ENCODE measurements around the gene LRP2BP. TPM values are rescaled to one million over a fixed set of nuclear protein-coding genes. Genes with fewer than 3 reads are reported as not detected.

LRP2BP gene
- polyA plus RNA-seq, 1 donor (not counting 4 experiments of a cell fraction or from before 2014, with no cell fraction given) = 0.22 TPM

- peak overlapping the region; percentile 29 for H3K4me2 ChIP-seq (ENCODE audit: control insufficient read depth, extremely low read depth, insufficient read depth, low read depth, low read length)
- dilution Hi-C loops (cut with MboI; ENCODE audit: extremely low pct_ligation_motif_present, low sequenced_read_pairs) = no loop called here
- no peak overlapping the region for H3K4me3 ChIP-seq (ENCODE audit: control insufficient read depth in 2 of 3, extremely low read depth in 1 of 3, insufficient read depth in 2 of 3, low read depth in 1 of 3, low read length in 3 of 3)
- no peaks in the 10 kb centered on the region for H3K9me3 ChIP-seq (ENCODE audit: control insufficient read depth, low read depth, low read length)
- H3K27me3 ChIP-seq (ENCODE audit: control insufficient read depth, extremely low read depth, insufficient read depth, low read length) = no peaks in the 10 kb centered on the region
- H3K9me1 ChIP-seq (ENCODE audit: control insufficient read depth, extremely low read depth, insufficient read depth, low read length) = no peaks in the 10 kb centered on the region
- H2AFZ ChIP-seq (ENCODE audit: control insufficient read depth, low read length) = no peak overlapping the region
- H3K4me1 ChIP-seq (ENCODE audit: control insufficient read depth, extremely low read depth, insufficient read depth, low read length) = peaks cover 16% of the 10 kb centered on the region
- H3K79me2 ChIP-seq (ENCODE audit: control insufficient read depth, insufficient read depth, low read length) = no peaks in the 10 kb centered on the region
- TF ChIP-seq EZH2 (IDR thresholded peaks at IDR 0.05; ENCODE audit: low read length) = no peak
- no peak for TF ChIP-seq CTCF (optimal IDR thresholded peaks at IDR 0.05 in 1 of 3, IDR thresholded peaks at IDR 0.05 in 1 of 3, conservative IDR thresholded peaks at IDR 0.05 in 1 of 3; ENCODE audit: extremely low read depth in 1 of 3, insufficient read depth in 2 of 3, low read length in 3 of 3)
- no peak overlapping the region for H3K9ac ChIP-seq (ENCODE audit: control insufficient read depth, extremely low read depth, insufficient read depth, low read length)
- peaks cover 4 to 5% of the 10 kb centered on the region in 2 experiments for H3K36me3 ChIP-seq (ENCODE audit: control insufficient read depth in 2 of 2, extremely low read depth in 1 of 2, insufficient read depth in 2 of 2, low read length in 2 of 2)
- no peak for FAIRE-seq
- DNase-seq (ENCODE audit: low read depth, low spot score) = no peak
- H3K27ac ChIP-seq (ENCODE audit: control insufficient read depth, insufficient read depth, low read length) = no peak overlapping the region
- H4K20me1 ChIP-seq (ENCODE audit: control insufficient read depth, extremely low read depth, insufficient read depth, low read length) = no peaks in the 10 kb centered on the region
Measured at GRCh38 chr4:185399466-185399865, 3.7 kb upstream of the LRP2BP start.

- FAIRE-seq (no peak), DNase-seq (ENCODE audit: low read depth, low spot score) (no peak)
- TF ChIP-seq CTCF (optimal IDR thresholded peaks at IDR 0.05 in 1 of 3, IDR thresholded peaks at IDR 0.05 in 1 of 3, conservative IDR thresholded peaks at IDR 0.05 in 1 of 3; ENCODE audit: extremely low read depth in 1 of 3, insufficient read depth in 2 of 3, low read length in 3 of 3) (no peak), EZH2 (IDR thresholded peaks at IDR 0.05; ENCODE audit: low read length) (no peak)
Measured at GRCh38 chr4:185398618-185399017, 2.9 kb upstream of the LRP2BP start.

More at GRCh38 chr4:185398618-185399017, 2.9 kb upstream of the LRP2BP start:
- Histone ChIP-seq H3K4me3 (ENCODE audit: control insufficient read depth in 2 of 3, extremely low read depth in 1 of 3, insufficient read depth in 2 of 3, low read depth in 1 of 3, low read length in 3 of 3) (no peak overlapping the region), H2AFZ (ENCODE audit: control insufficient read depth, low read length) (no peak overlapping the region), H3K27ac (ENCODE audit: control insufficient read depth, insufficient read depth, low read length) (no peak overlapping the region), H3K4me2 (ENCODE audit: control insufficient read depth, extremely low read depth, insufficient read depth, low read depth, low read length) (no peak overlapping the region), H4K20me1 (ENCODE audit: control insufficient read depth, extremely low read depth, insufficient read depth, low read length) (no peaks in the 10 kb centered on the region), H3K9me1 (ENCODE audit: control insufficient read depth, extremely low read depth, insufficient read depth, low read length) (no peaks in the 10 kb centered on the region), H3K9ac (ENCODE audit: control insufficient read depth, extremely low read depth, insufficient read depth, low read length) (no peak overlapping the region), H3K36me3 (ENCODE audit: control insufficient read depth in 2 of 2, extremely low read depth in 1 of 2, insufficient read depth in 2 of 2, low read length in 2 of 2) (peaks cover 4 to 5% of the 10 kb centered on the region in 2 experiments), H3K9me3 (ENCODE audit: control insufficient read depth, low read depth, low read length) (no peaks in the 10 kb centered on the region), H3K27me3 (ENCODE audit: control insufficient read depth, extremely low read depth, insufficient read depth, low read length) (no peaks in the 10 kb centered on the region), H3K4me1 (ENCODE audit: control insufficient read depth, extremely low read depth, insufficient read depth, low read length) (peaks cover 19% of the 10 kb centered on the region), H3K79me2 (ENCODE audit: control insufficient read depth, insufficient read depth, low read length) (no peaks in the 10 kb centered on the region)
- dilution Hi-C loops (cut with MboI; ENCODE audit: extremely low pct_ligation_motif_present, low sequenced_read_pairs) = no loop called here

Data from keratinocyte (primary cell).